H1 (cell line): ENCODE results near the gene MRAP.
"Not testable (repeated sequence)": the region's sequence is repeated elsewhere in the genome, so short reads cannot be mapped to it uniquely, and the experiment has no call there.

Experiments
- ASH2L ChIP-seq: fragments of 200-600, 300-600 bp; sonication (generic); IDR thresholded peaks from one replicate; pipeline ENCODE4 v1.7.1; 2017; ENCODE audit warnings: low read length
- ATF3 ChIP-seq: IDR thresholded peaks from 2 replicates; pipeline ENCODE4 v1.6.1; 2011; ENCODE audit warnings: low read depth, mild to moderate bottlenecking, low read length; ENCODE audit not compliant: insufficient read depth
- CBX5 ChIP-seq: fragments of 300-800, 300-1000 bp; sonication (generic); IDR thresholded peaks from 2 replicates; pipeline ENCODE4 v1.7.1; 2016; ENCODE audit warnings: antibody characterized with exemption, low read length, low read depth
- CTCF ChIP-seq, 3 experiments: IDR thresholded peaks; 1 replicate in 2 of 3; 2 replicates in 1 of 3; pipeline versions ENCODE4 v1.5.1 to v1.6.1; 2011; ENCODE audit warnings: low read length in 3 of 3, mild to moderate bottlenecking in 3 of 3, inconsistent platforms in 2 of 3, low read depth in 1 of 3, moderate library complexity in 1 of 3; ENCODE audit not compliant: insufficient read depth in 1 of 3; ENCODE audit errors: control extremely low read depth in 1 of 3
- EP300 ChIP-seq, 2 experiments: IDR thresholded peaks; 1 replicate in 1 of 2; 2 replicates in 1 of 2; pipeline ENCODE4 v1.6.1; 2011 to 2012; ENCODE audit warnings: low read depth in 2 of 2, low read length in 2 of 2, mild to moderate bottlenecking in 2 of 2, borderline replicate concordance in 1 of 2, inconsistent platforms in 1 of 2, moderate library complexity in 1 of 2
- EZH2 ChIP-seq: fragments of 200-600 bp; sonication (generic); IDR thresholded peaks from 2 replicates; pipeline ENCODE4 v1.7.1; 2012; ENCODE audit warnings: low read depth, mild to moderate bottlenecking, moderate library complexity, low read length, inconsistent platforms; ENCODE audit not compliant: severe bottlenecking
- HDAC6 ChIP-seq: IDR thresholded peaks from one replicate; pipeline ENCODE4 v1.7.1; 2012; ENCODE audit warnings: low read depth, mild to moderate bottlenecking, inconsistent platforms, low read length, moderate library complexity
- MAX ChIP-seq: IDR thresholded peaks from 2 replicates; pipeline ENCODE4 v1.6.1; 2012; ENCODE audit warnings: inconsistent platforms
- PHF8 ChIP-seq: fragments of 200-600 bp; sonication (generic); conservative IDR thresholded peaks from 2 replicates; pipeline ENCODE4 v1.7.1; 2012; ENCODE audit warnings: low read depth, mild to moderate bottlenecking, inconsistent platforms, low read length, moderate library complexity
- POLR2A ChIP-seq, 2 experiments: IDR thresholded peaks; 1 replicate in 1 of 2; 2 replicates in 1 of 2; pipeline ENCODE4 v1.6.1; 2011; ENCODE audit warnings: low read depth in 2 of 2, low read length in 2 of 2, mild to moderate bottlenecking in 2 of 2; ENCODE audit errors: control extremely low read depth in 1 of 2
- POLR2AphosphoS5 ChIP-seq: IDR thresholded peaks from 2 replicates; pipeline ENCODE4 v1.6.1; 2011; ENCODE audit warnings: low read depth, low read length
- SP1 ChIP-seq: IDR thresholded peaks from 2 replicates; pipeline ENCODE4 v1.6.1; 2011; ENCODE audit warnings: low read depth, low read length
- SUZ12 ChIP-seq: fragments of 200-600 bp; sonication (generic); IDR thresholded peaks from 2 replicates; pipeline ENCODE4 v1.6.1; 2012; ENCODE audit warnings: mild to moderate bottlenecking, inconsistent platforms, low read length, moderate library complexity, mixed read lengths

GRCh38 chr21:32310976-32311375 is 12.3 kb downstream of the MRAP start:
- TF ChIP-seq ASH2L; CTCF (IDR thresholded peaks at IDR 0.05; ENCODE audit: control extremely low read depth in 1 of 3, insufficient read depth in 1 of 3, low read depth in 1 of 3, low read length in 3 of 3); PHF8; HDAC6; POLR2A (IDR thresholded peaks at IDR 0.05; ENCODE audit: control extremely low read depth in 1 of 2, low read depth in 2 of 2, low read length in 2 of 2); POLR2AphosphoS5; CBX5; SUZ12; EP300 (IDR thresholded peaks at IDR 0.05; ENCODE audit: borderline replicate concordance in 1 of 2, low read depth in 2 of 2, low read length in 2 of 2); SP1; EZH2; ATF3; MAX: not testable (repeated sequence)
